HCT116 (cell line): ENCODE data around the gene CORO6. TPM values are rescaled to one million over a fixed set of nuclear protein-coding genes. Genes with fewer than 3 reads are reported as not detected.

Experiments
- ATAC-seq: fragments of 200-7000 bp; cut with Tn5 transposase; 2 replicates; pipeline ENCODE4 v1.9.1; 2020; ENCODE audit warnings: mild to moderate bottlenecking, moderate library complexity
- BruUV-seq: library from RNA; stranded (reverse); fragments of 400-500 nt; replicated peaks from 2 replicates; lab custom pipeline; 2021; lab: Mats Ljungman, UMichigan
- CTCF ChIA-PET: fragments of 300-600 bp; sonication (Branson Sonifier 250); formaldehyde crosslinking; loops from one replicate; lab custom pipeline; 2021; ENCODE audit warnings: antibody characterized with exemption; lab: Charles Lee
- POLR2A ChIA-PET: fragments of 300-600, 350-600 bp; sonication (Branson Sonifier 250); formaldehyde crosslinking; loops from one replicate; lab custom pipeline; 2021; ENCODE audit warnings: antibody characterized with exemption; lab: Charles Lee
- RAD21 ChIA-PET, 2 experiments: fragments of 300-600 bp; sonication (Branson Sonifier 250); formaldehyde crosslinking; loops; one replicate each; lab custom pipeline; 2023; ENCODE audit warnings: low total read pairs in 2 of 2; ENCODE audit not compliant: uncharacterized antibody in 2 of 2, unreplicated experiment in 2 of 2, low non-redundant PET in 1 of 2; lab: Charles Lee
- DNase-seq: peaks from one replicate; pipeline ENCODE4 v3.0.0-alpha.2; 2010; ENCODE audit warnings: low read depth, low spot score
- H2AFZ ChIP-seq: fragments of 200-600 bp; shearing (Covaris generic), sonication (generic); 2 replicates; pipeline ENCODE4 v1.6.1; 2017; ENCODE audit warnings: low read depth, mixed run types, mixed read lengths, antibody characterized with exemption, low read length; ENCODE audit not compliant: poor library complexity, severe bottlenecking
- H3K27ac ChIP-seq: 2 replicates; pipeline ENCODE4 v1.5.1; 2012; ENCODE audit warnings: low read depth, low read length
- H3K27me3 ChIP-seq: fragments of 200-600 bp; sonication (generic); 2 replicates; pipeline ENCODE4 v1.6.1; 2016; ENCODE audit warnings: mixed run types, low read length, mixed read lengths; ENCODE audit not compliant: insufficient read depth
- H3K36me3 ChIP-seq, 2 experiments: fragments of 200-500 bp in 1 of 2; fragments of 200-600 bp in 1 of 2; sonication (Bioruptor generic) in 1 of 2; sonication (generic) in 1 of 2; 2 replicates each; pipeline versions ENCODE4 v1.5.1 to v1.6.1; 2014 to 2016; ENCODE audit warnings: low read length in 2 of 2, inconsistent platforms in 1 of 2, mixed read lengths in 1 of 2, mixed run types in 1 of 2; ENCODE audit not compliant: insufficient read depth in 2 of 2, control insufficient read depth in 1 of 2
- H3K4me1 ChIP-seq, 2 experiments: fragments of 200-600 bp in 1 of 2; sonication (generic) in 1 of 2; 2 replicates each; pipeline versions ENCODE4 v1.5.1 to v1.6.1; 2012 to 2017; ENCODE audit warnings: low read length in 2 of 2, inconsistent platforms in 1 of 2, mild to moderate bottlenecking in 1 of 2, mixed read lengths in 1 of 2, mixed run types in 1 of 2, moderate library complexity in 1 of 2; ENCODE audit not compliant: insufficient read depth in 2 of 2, control insufficient read depth in 1 of 2
- H3K4me2 ChIP-seq: fragments of 200-600 bp; sonication (generic); 2 replicates; pipeline ENCODE4 v1.6.1; 2017; ENCODE audit warnings: mixed run types, low read length, mixed read lengths
- H3K4me3 ChIP-seq, 2 experiments: fragments of 200-600 bp in 1 of 2; sonication (generic) in 1 of 2; replicated peaks in 1 of 2; 2 replicates each; pipeline ENCODE4 v1.5.1; 2011 to 2016; ENCODE audit warnings: low read length in 2 of 2, control low read depth in 1 of 2, low read depth in 1 of 2, mild to moderate bottlenecking in 1 of 2, mixed read lengths in 1 of 2, mixed run types in 1 of 2
- H3K79me2 ChIP-seq: fragments of 200-600 bp; sonication (generic); 2 replicates; pipeline ENCODE4 v1.6.1; 2017; ENCODE audit warnings: mild to moderate bottlenecking, mixed run types, low read length, moderate library complexity, mixed read lengths; ENCODE audit not compliant: insufficient read depth
- H3K9ac ChIP-seq: fragments of 200-600 bp; sonication (generic); 2 replicates; pipeline ENCODE4 v1.6.1; 2016; ENCODE audit warnings: low read length, mixed read lengths
- H3K9me2 ChIP-seq: fragments of 200-600 bp; sonication (generic), shearing (Covaris generic); 2 replicates; pipeline ENCODE4 v1.6.1; 2017; ENCODE audit warnings: mixed run types, mild to moderate bottlenecking, moderate library complexity; ENCODE audit not compliant: insufficient read depth
- H3K9me3 ChIP-seq, 2 experiments: fragments of 200-500 bp in 1 of 2; fragments of 200-600 bp in 1 of 2; sonication (Bioruptor generic) in 1 of 2; sonication (generic) in 1 of 2; 2 replicates each; pipeline ENCODE4 v1.6.1; 2014 to 2017; ENCODE audit warnings: low read length in 2 of 2, mixed read lengths in 2 of 2, inconsistent platforms in 1 of 2, low read depth in 1 of 2, mild to moderate bottlenecking in 1 of 2, mixed run types in 1 of 2, moderate library complexity in 1 of 2; ENCODE audit not compliant: control insufficient read depth in 1 of 2, insufficient read depth in 1 of 2
- H4K20me1 ChIP-seq: fragments of 200-600 bp; sonication (generic), shearing (Covaris generic); 2 replicates; pipeline ENCODE4 v1.6.1; 2017; ENCODE audit warnings: mixed run types, mild to moderate bottlenecking, moderate library complexity; ENCODE audit not compliant: insufficient read depth
- CBX3 ChIP-seq: IDR thresholded peaks from 2 replicates; pipeline ENCODE4 v1.6.1; 2012; ENCODE audit warnings: low read depth
- CTCF ChIP-seq, 3 experiments: fragments of 200-600 bp in 1 of 3; sonication (generic) in 1 of 3; IDR thresholded peaks in 2 of 3; conservative IDR thresholded peaks in 1 of 3; 2 replicates each; pipeline ENCODE4 v1.5.1; 2012 to 2017; ENCODE audit warnings: low read depth in 2 of 3, low read length in 2 of 3, antibody characterized with exemption in 1 of 3, borderline replicate concordance in 1 of 3, control low read depth in 1 of 3, mild to moderate bottlenecking in 1 of 3, mixed read lengths in 1 of 3, mixed run types in 1 of 3, moderate library complexity in 1 of 3; ENCODE audit not compliant: insufficient read depth in 1 of 3
- ELF1 ChIP-seq: IDR thresholded peaks from 2 replicates; pipeline ENCODE4 v1.6.1; 2012; ENCODE audit warnings: low read depth, borderline replicate concordance
- EZH2 ChIP-seq: fragments of 200-600 bp; sonication (generic); IDR thresholded peaks from 2 replicates; pipeline ENCODE4 v1.6.1; 2017; ENCODE audit warnings: antibody characterized with exemption, mixed run types
- JUND ChIP-seq: IDR thresholded peaks from 2 replicates; pipeline ENCODE4 v1.6.1; 2012
- MAX ChIP-seq: IDR thresholded peaks from 2 replicates; pipeline ENCODE4 v1.6.1; 2012
- POLR2AphosphoS5 ChIP-seq: IDR thresholded peaks from 2 replicates; pipeline ENCODE4 v1.6.1; 2011; ENCODE audit warnings: mild to moderate bottlenecking, low read depth, low read length, moderate library complexity
- SIN3A ChIP-seq: IDR thresholded peaks from 2 replicates; pipeline ENCODE4 v1.6.1; 2012; ENCODE audit warnings: low read depth
- SRF ChIP-seq: IDR thresholded peaks from 2 replicates; pipeline ENCODE4 v1.6.1; 2012; ENCODE audit warnings: low read depth
- YY1 ChIP-seq: IDR thresholded peaks from 2 replicates; pipeline ENCODE4 v1.6.1; 2011; ENCODE audit warnings: low read length, low read depth, moderate library complexity, mild to moderate bottlenecking; ENCODE audit not compliant: insufficient replicate concordance; ENCODE audit errors: extremely low read depth
- intact Hi-C: fragments of 100-400 bp; cut with micrococcal nuclease; formaldehyde crosslinking; loops from 2 replicates; pipeline ENCODE4 v1.10.0; 2022
- total RNA-seq: library from RNA; stranded (reverse); gene quantifications from one replicate; pipeline ENCODE4 v1.2.1, GENCODE V29; 2021; ENCODE audit not compliant: unreplicated experiment
- TF ChIP-seq, protein P1 (sequence below): IDR thresholded peaks from 2 replicates; pipeline ENCODE4 v1.6.1; 2011; ENCODE audit warnings: mild to moderate bottlenecking, low read length, moderate library complexity; ENCODE audit not compliant: insufficient replicate concordance; ENCODE audit errors: extremely low read depth

The CORO6 gene
- total RNA-seq, 1 experiment from 2014 or later: 8.7 TPM

- POLR2A ChIA-PET: no interaction called here
- Histone ChIP-seq H3K79me2 (no peaks in the 10 kb centered on the region), H3K27ac (no peak overlapping the region), H3K36me3 (no peaks in the 10 kb centered on the region), H3K9ac (no peak overlapping the region), H2AFZ (no peak overlapping the region), H3K4me2 (no peak overlapping the region), H3K4me3 (no peak overlapping the region), H3K9me3 (no peaks in the 10 kb centered on the region), H3K27me3 (no peaks in the 10 kb centered on the region), H3K4me1 (peaks cover 0 to 5% of the 10 kb centered on the region in 2 experiments; a peak in 1 of 4 replicates), H3K9me2 (no peaks in the 10 kb centered on the region), H4K20me1 (no peaks in the 10 kb centered on the region)
- TF ChIP-seq CBX3 (no peak), ELF1 (no peak), JUND (no peak), POLR2AphosphoS5 (no peak), EZH2 (no peak), YY1 (no peak), MAX (no peak), SIN3A (no peak), SRF (no peak), CTCF (IDR thresholded peaks at IDR 0.05 in 2 of 3, conservative IDR thresholded peaks at IDR 0.05 in 1 of 3; ENCODE audit: borderline replicate concordance in 1 of 3, insufficient read depth in 1 of 3, low read depth in 2 of 3, low read length in 2 of 3) (no peak)
- TF ChIP-seq, protein P1, sequence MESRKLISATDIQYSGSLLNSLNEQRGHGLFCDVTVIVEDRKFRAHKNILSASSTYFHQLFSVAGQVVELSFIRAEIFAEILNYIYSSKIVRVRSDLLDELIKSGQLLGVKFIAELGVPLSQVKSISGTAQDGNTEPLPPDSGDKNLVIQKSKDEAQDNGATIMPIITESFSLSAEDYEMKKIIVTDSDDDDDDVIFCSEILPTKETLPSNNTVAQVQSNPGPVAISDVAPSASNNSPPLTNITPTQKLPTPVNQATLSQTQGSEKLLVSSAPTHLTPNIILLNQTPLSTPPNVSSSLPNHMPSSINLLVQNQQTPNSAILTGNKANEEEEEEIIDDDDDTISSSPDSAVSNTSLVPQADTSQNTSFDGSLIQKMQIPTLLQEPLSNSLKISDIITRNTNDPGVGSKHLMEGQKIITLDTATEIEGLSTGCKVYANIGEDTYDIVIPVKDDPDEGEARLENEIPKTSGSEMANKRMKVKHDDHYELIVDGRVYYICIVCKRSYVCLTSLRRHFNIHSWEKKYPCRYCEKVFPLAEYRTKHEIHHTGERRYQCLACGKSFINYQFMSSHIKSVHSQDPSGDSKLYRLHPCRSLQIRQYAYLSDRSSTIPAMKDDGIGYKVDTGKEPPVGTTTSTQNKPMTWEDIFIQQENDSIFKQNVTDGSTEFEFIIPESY: no peak
- no TSS peak for BruUV-seq
- RAD21 ChIA-PET: no interaction called here
- DNase-seq (no peak), ATAC-seq (no peak)
- CTCF ChIA-PET: no interaction called here
- intact Hi-C loops: no loop called here
These were observed 48.9 kb upstream of the CORO6 start for GRCh38 chr17:29671661-29672060.
